H1 (cell line): ENCODE results near the gene EEF1G. TPM values are rescaled to one million over a fixed set of nuclear protein-coding genes. Genes with fewer than 3 reads are reported as not detected.

Source experiments
- CTCF ChIA-PET: fragments of 300-600 bp; sonication (Branson Sonifier 250); formaldehyde crosslinking; loops from one replicate; lab custom pipeline; 2021; ENCODE audit not compliant: partially characterized antibody; lab: Charles Lee
- POLR2A ChIA-PET: fragments of 300-600 bp; sonication (Branson Sonifier 250); formaldehyde crosslinking; loops from one replicate; lab custom pipeline; 2021; ENCODE audit warnings: inconsistent platforms; ENCODE audit not compliant: partially characterized antibody; lab: Charles Lee
- DNase-seq, 2 experiments: peaks; one replicate each; pipeline versions ENCODE4 v3.0.0 to v3.0.0-alpha.2; 2010 to 2022; ENCODE audit warnings: low spot score in 2 of 2, low read depth in 1 of 2, mixed read lengths in 1 of 2
- FAIRE-seq: peaks from 2 replicates; lab custom pipeline; 2011; peaks lifted over from hg19 to GRCh38; lab: Jason Lieb, UNC
- H2AFZ ChIP-seq: 2 replicates; pipeline ENCODE4 v1.8.1; 2012; ENCODE audit warnings: low read length, inconsistent platforms
- H2AK5ac ChIP-seq: 2 replicates; pipeline ENCODE4 v1.6.1; 2013; ENCODE audit warnings: low read depth, low read length
- H2BK120ac ChIP-seq: replicated peaks from 2 replicates; pipeline ENCODE3; 2013; ENCODE audit warnings: low read depth, low read length, inconsistent platforms
- H2BK12ac ChIP-seq: 2 replicates; pipeline ENCODE4 v1.6.1; 2013; ENCODE audit warnings: low read depth, low read length
- H2BK15ac ChIP-seq: 2 replicates; pipeline ENCODE4 v1.6.1; 2013; ENCODE audit warnings: low read length
- H2BK20ac ChIP-seq: 2 replicates; pipeline ENCODE4 v1.6.1; 2013; ENCODE audit warnings: low read length
- H2BK5ac ChIP-seq: 2 replicates; pipeline ENCODE4 v1.6.1; 2013; ENCODE audit warnings: low read depth, low read length
- H3K14ac ChIP-seq: 2 replicates; pipeline ENCODE4 v1.6.1; 2013; ENCODE audit warnings: inconsistent platforms; ENCODE audit not compliant: insufficient read length
- H3K18ac ChIP-seq: 2 replicates; pipeline ENCODE4 v1.6.1; 2013; ENCODE audit warnings: low read length; ENCODE audit errors: extremely low read depth
- H3K23ac ChIP-seq: 2 replicates; pipeline ENCODE4 v1.6.1; 2013; ENCODE audit warnings: inconsistent platforms; ENCODE audit not compliant: insufficient read length
- H3K23me2 ChIP-seq: 2 replicates; pipeline ENCODE4 v1.6.1; 2013; ENCODE audit warnings: low read depth, low read length
- H3K27ac ChIP-seq: 2 replicates; pipeline ENCODE4 v1.6.1; 2011; ENCODE audit warnings: low read depth, low read length, inconsistent platforms
- H3K27me3 ChIP-seq, 4 experiments: replicated peaks in 1 of 4; 1 replicate in 1 of 4; 2 replicates in 3 of 4; pipeline versions ENCODE4 v1.6.1 to v1.8.1; 2011 to 2013; ENCODE audit warnings: low read length in 3 of 4, mild to moderate bottlenecking in 3 of 4, inconsistent platforms in 2 of 4, mixed read lengths in 2 of 4, moderate library complexity in 1 of 4; ENCODE audit not compliant: control insufficient read depth in 3 of 4, insufficient read depth in 3 of 4; ENCODE audit errors: extremely low read depth in 1 of 4
- H3K36me3 ChIP-seq, 4 experiments: 2 replicates each; pipeline versions ENCODE4 v1.6.1 to v1.8.1; 2011 to 2013; ENCODE audit warnings: mild to moderate bottlenecking in 4 of 4, low read length in 3 of 4, moderate library complexity in 2 of 4, control low read depth in 1 of 4, inconsistent platforms in 1 of 4; ENCODE audit not compliant: insufficient read depth in 4 of 4, control insufficient read depth in 2 of 4
- H3K4ac ChIP-seq: replicated peaks from 2 replicates; pipeline ENCODE3; 2013; ENCODE audit warnings: low read length, low read depth, mixed read lengths, inconsistent platforms; ENCODE audit not compliant: insufficient read length
- H3K4me1 ChIP-seq, 4 experiments: replicated peaks in 1 of 4; 1 replicate in 1 of 4; 2 replicates in 3 of 4; pipeline versions ENCODE4 v1.6.1 to v1.8.1; 2011 to 2013; ENCODE audit warnings: low read length in 3 of 4, inconsistent platforms in 2 of 4, mixed read lengths in 1 of 4; ENCODE audit not compliant: insufficient read depth in 4 of 4, control insufficient read depth in 3 of 4
- H3K4me2 ChIP-seq, 2 experiments: 2 replicates each; pipeline versions ENCODE4 v1.6.1 to v1.8.1; 2011 to 2013; ENCODE audit warnings: low read depth in 2 of 2, low read length in 2 of 2, control low read depth in 1 of 2, inconsistent platforms in 1 of 2, mild to moderate bottlenecking in 1 of 2; ENCODE audit not compliant: insufficient read depth in 1 of 2
- H3K4me3 ChIP-seq, 4 experiments: fragments of 200-600, 300-600 bp in 1 of 4; sonication (generic), shearing (Covaris generic), sonication (Bioruptor Twin) in 1 of 4; 2 replicates each; pipeline versions ENCODE4 v1.5.1 to v1.8.1; 2011 to 2016; ENCODE audit warnings: low read length in 4 of 4, low read depth in 3 of 4, control low read depth in 2 of 4, inconsistent platforms in 2 of 4, mild to moderate bottlenecking in 2 of 4, mixed read lengths in 1 of 4, moderate library complexity in 1 of 4; ENCODE audit not compliant: insufficient read depth in 2 of 4; ENCODE audit errors: extremely low read depth in 1 of 4
- H3K56ac ChIP-seq: replicated peaks from 2 replicates; pipeline ENCODE3; 2013; ENCODE audit warnings: low read depth, mild to moderate bottlenecking, mixed read lengths, low read length, inconsistent platforms; ENCODE audit not compliant: insufficient read length
- H3K79me1 ChIP-seq: 2 replicates; pipeline ENCODE4 v1.6.1; 2013; ENCODE audit warnings: low read depth, low read length, control low read depth
- H3K79me2 ChIP-seq, 2 experiments: 2 replicates each; pipeline versions ENCODE4 v1.6.1 to v1.8.1; 2012 to 2013; ENCODE audit warnings: low read length in 2 of 2, mild to moderate bottlenecking in 2 of 2, inconsistent platforms in 1 of 2; ENCODE audit not compliant: insufficient read depth in 2 of 2, control insufficient read depth in 1 of 2
- H3K9ac ChIP-seq, 4 experiments: replicated peaks in 1 of 4; 1 replicate in 1 of 4; 2 replicates in 3 of 4; pipeline versions ENCODE4 v1.6.1 to v1.8.1; 2011 to 2013; ENCODE audit warnings: low read depth in 3 of 4, low read length in 3 of 4, control low read depth in 2 of 4, mild to moderate bottlenecking in 2 of 4, moderate library complexity in 2 of 4, inconsistent platforms in 1 of 4; ENCODE audit errors: extremely low read depth in 1 of 4
- H3K9me3 ChIP-seq, 2 experiments: 2 replicates each; pipeline versions ENCODE4 v1.6.1 to v1.8.1; 2012 to 2013; ENCODE audit warnings: mild to moderate bottlenecking in 2 of 2, moderate library complexity in 2 of 2, control low read depth in 1 of 2, inconsistent platforms in 1 of 2, low read depth in 1 of 2, low read length in 1 of 2, mixed read lengths in 1 of 2; ENCODE audit not compliant: insufficient read depth in 2 of 2
- H4K20me1 ChIP-seq, 2 experiments: replicated peaks in 1 of 2; 2 replicates each; pipeline versions ENCODE3 to v1.8.1; 2011 to 2013; ENCODE audit warnings: inconsistent platforms in 2 of 2, low read length in 2 of 2, mild to moderate bottlenecking in 1 of 2; ENCODE audit not compliant: insufficient read depth in 2 of 2, control insufficient read depth in 1 of 2
- H4K5ac ChIP-seq: 2 replicates; pipeline ENCODE4 v1.6.1; 2013; ENCODE audit warnings: low read length, low read depth, mixed read lengths, inconsistent platforms; ENCODE audit not compliant: insufficient read length
- H4K8ac ChIP-seq: 2 replicates; pipeline ENCODE4 v1.8.0; 2013; ENCODE audit warnings: mild to moderate bottlenecking, moderate library complexity, low read length, inconsistent platforms; ENCODE audit not compliant: insufficient read depth; ENCODE audit errors: extremely low read depth
- H4K91ac ChIP-seq: replicated peaks from 2 replicates; pipeline ENCODE3; 2013; ENCODE audit warnings: low read length, mixed read lengths, inconsistent platforms; ENCODE audit not compliant: insufficient read length
- BRCA1 ChIP-seq: IDR thresholded peaks from 2 replicates; pipeline ENCODE4 v1.6.1; 2012; ENCODE audit warnings: low read depth, low read length, improper control_type of control experiment
- CBX8 ChIP-seq: fragments of 300-800, 300-1000 bp; sonication (generic); IDR thresholded peaks from 2 replicates; pipeline ENCODE4 v1.7.1; 2016; ENCODE audit warnings: low read depth, low read length, borderline replicate concordance
- CREB1 ChIP-seq: IDR thresholded peaks from 2 replicates; pipeline ENCODE4 v1.6.1; 2012; ENCODE audit warnings: inconsistent platforms
- EZH2 ChIP-seq: fragments of 200-600 bp; sonication (generic); IDR thresholded peaks from 2 replicates; pipeline ENCODE4 v1.7.1; 2012; ENCODE audit warnings: low read depth, mild to moderate bottlenecking, moderate library complexity, low read length, inconsistent platforms; ENCODE audit not compliant: severe bottlenecking
- MAX ChIP-seq: IDR thresholded peaks from 2 replicates; pipeline ENCODE4 v1.6.1; 2012; ENCODE audit warnings: inconsistent platforms
- NANOG ChIP-seq: IDR thresholded peaks from 2 replicates; pipeline ENCODE4 v1.6.1; 2011; ENCODE audit warnings: low read length, low read depth, mild to moderate bottlenecking, inconsistent platforms; ENCODE audit not compliant: insufficient read depth, poor library complexity, severe bottlenecking
- POU5F1 ChIP-seq: IDR thresholded peaks from 2 replicates; pipeline ENCODE4 v1.6.1; 2011; ENCODE audit warnings: low read depth, mild to moderate bottlenecking, low read length, moderate library complexity
- WGBS, 2 experiments: shearing (Covaris generic) in 1 of 2; methylation state at CpG; one replicate each; pipeline versions ENCODE4 v1.1.6 to v1.1.7; 2013 to 2015; ENCODE audit warnings: low lambda C conversion rate in 2 of 2, mixed read lengths in 2 of 2, inconsistent platforms in 1 of 2, low coverage in 1 of 2, missing lambda C conversion rate in 1 of 2; ENCODE audit not compliant: insufficient replicate concordance in 2 of 2, insufficient coverage in 1 of 2, insufficient read length in 1 of 2; ENCODE audit errors: extremely low coverage in 1 of 2, missing lambda C conversion rate in 1 of 2; 5-methylcytosine and 5-hydroxymethylcytosine counted together
- polyA plus RNA-seq, 7 experiments: library from polyadenylated mRNA; depleted of rRNA in 3 of 7; stranded (reverse) in 5 of 7; unstranded in 2 of 7; fragments of >200 nt in 5 of 7; fragments of 200-250 nt in 2 of 7; gene quantifications; 1 replicate in 5 of 7; 2 replicates in 1 of 7; 4 replicates in 1 of 7; pipeline versions ENCODE4 v1.2.1 to v1.2.3, GENCODE V29; 2011 to 2013; ENCODE audit warnings: missing spikeins in 2 of 7, mixed read lengths in 2 of 7
- total RNA-seq: library from RNA; stranded (reverse); fragmentation: NEBNext Ultra II Directional; extraction: Animal tissue kit (Norgen Biotek cat#: 25700); gene quantifications from 2 replicates; pipeline ENCODE4 v1.2.1, GENCODE V29; 2021

EEF1G gene
- total and polyA plus RNA-seq, 2 of the 8 experiments (the other 6 are each of a cell fraction or from before 2014, with no cell fraction given), result 1,627 to 1,996 TPM

GRCh38 chr11:62569611-62570010 lies 4.1 kb downstream of the EEF1G start:
- Histone ChIP-seq H3K27ac (no peak overlapping the region), H2BK20ac (no peak overlapping the region), H3K4ac (no peak overlapping the region), H3K4me2 (no peak overlapping the region), H3K9me3 (no peaks in the 10 kb centered on the region), H3K18ac (no peak overlapping the region), H4K8ac (no peak overlapping the region), H2BK5ac (no peak overlapping the region), H2AK5ac (no peak overlapping the region), H3K14ac (no peak overlapping the region), H3K4me3 (no peak overlapping the region), H3K56ac (no peak overlapping the region), H4K20me1 (peaks cover 12 to 34% of the 10 kb centered on the region in 2 experiments), H3K27me3 (no peaks in the 10 kb centered on the region), H3K36me3 (peaks cover 48 to 82% (median 65%) of the 10 kb centered on the region in 4 experiments), H2BK120ac (no peak overlapping the region), H4K91ac (no peak overlapping the region), H2BK15ac (no peak overlapping the region), H3K23me2 (peaks cover 11% of the 10 kb centered on the region), H2BK12ac (no peak overlapping the region), H3K9ac (no peak overlapping the region), H4K5ac (no peak overlapping the region), H3K23ac (no peak overlapping the region), H3K79me1 (0 out of 2 replicates have a peak, but pooled peaks cover 3% of the 10 kb centered on the region), H3K4me1 (peaks cover 0 to 4% (median 2%) of the 10 kb centered on the region in 4 experiments; a peak in 4 of 7 replicates), H3K79me2 (peaks cover 0 to 68% of the 10 kb centered on the region in 2 experiments), H2AFZ (no peak overlapping the region)
- ChIA-PET CTCF (interaction anchor here (0.6 to 4.5 kb wide), 8 partner anchors 10 to 1246 kb away, joined by 3 to 22 read pairs (median 4); partner anchors contain the start of gene TUT1), POLR2A (interaction anchor here (0.6 to 20.7 kb wide), 11 partner anchors 12 to 1113 kb away, joined by 3 to 336 read pairs (median 4); partner anchors contain the start of genes C11orf98, CSKMT, TUT1 and UQCC3)
- DNase-seq (no peak), FAIRE-seq (no peak)
- 83% methylated on average over 1 of the region's 1 CpG; no CpG with 5 or more reads in 1 of the 2 experiments for WGBS, 2 experiments
- TF ChIP-seq BRCA1 (no peak), CBX8 (no peak), POU5F1 (no peak), CREB1 (no peak), NANOG (no peak), MAX (no peak), EZH2 (no peak)
